ENCODE measurements around the gene MCF2L2. TPM values are rescaled to one million over a fixed set of nuclear protein-coding genes. Genes with fewer than 3 reads are reported as not detected.

MCF2L2 gene
- total and polyA plus RNA-seq, 2 donors (not counting 1 experiment from before 2014, with no cell fraction given): 0.03 to 1.6 TPM

DNA sequence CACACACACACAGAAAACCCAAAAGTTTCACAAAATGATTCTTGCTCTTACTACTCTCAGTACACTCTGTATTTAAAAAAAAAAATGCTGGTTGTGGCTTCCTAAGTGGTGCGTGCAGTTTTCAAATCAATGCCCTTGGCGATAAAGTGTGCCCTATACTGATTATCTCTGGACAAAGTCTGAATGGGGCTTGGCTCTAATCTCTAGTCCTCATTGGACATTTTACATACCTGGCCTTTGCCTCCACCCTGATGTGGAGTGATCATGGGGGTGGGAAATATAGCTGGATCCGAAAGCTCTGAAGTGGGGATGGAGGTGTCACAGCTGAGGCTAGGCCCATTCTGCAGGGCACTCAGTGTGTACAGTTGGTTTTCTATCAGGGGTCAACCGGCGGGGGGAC lies 161.3 kb downstream of the MCF2L2 start:
- Mint-ChIP-seq H3K27ac (no peak overlapping the region), H3K4me3 (no peak overlapping the region), H3K4me1 (no peaks in the 10 kb centered on the region), H3K9me3 (ENCODE audit: insufficient read depth) (no peaks in the 10 kb centered on the region), H3K27me3 (peaks cover 19% of the 10 kb centered on the region)
- Histone ChIP-seq H4K20me1 (ENCODE audit: control insufficient read depth, insufficient read depth, low read length, poor library complexity, severe bottlenecking) (no peaks in the 10 kb centered on the region), H3K9ac (ENCODE audit: low read length) (no peak overlapping the region), H3K27me3 (replicated peaks in 1 of 4; ENCODE audit: control extremely low read depth in 1 of 4, control insufficient read depth in 3 of 4, insufficient read depth in 4 of 4, low read length in 3 of 4) (peaks cover 0 to 3% (median 0%) of the 10 kb centered on the region in 4 experiments), H3K27ac (ENCODE audit: low read length in 2 of 2) (no peak overlapping the region), H3K4me2 (replicated peaks; ENCODE audit: low read depth, low read length, poor library complexity, severe bottlenecking) (no peak overlapping the region), H3K4me3 (ENCODE audit: control extremely low read depth in 1 of 5, extremely low read depth in 1 of 5, insufficient read depth in 1 of 5, low read depth in 2 of 5, low read length in 4 of 5) (no peak overlapping the region), H3K36me3 (replicated peaks in 1 of 2; ENCODE audit: control extremely low read depth in 1 of 2, control insufficient read depth in 1 of 2, extremely low read depth in 1 of 2, insufficient read depth in 2 of 2, low read length in 1 of 2) (no peaks in the 10 kb centered on the region), H2AFZ (ENCODE audit: insufficient read depth, low read depth, low read length, poor library complexity, severe bottlenecking) (no peak overlapping the region), H3K4me1 (ENCODE audit: control insufficient read depth in 2 of 2, insufficient read depth in 2 of 2, low read length in 2 of 2) (no peaks in the 10 kb centered on the region), H3K79me2 (ENCODE audit: control insufficient read depth, insufficient read depth, low read length) (no peaks in the 10 kb centered on the region), H3K9me3 (ENCODE audit: control extremely low read depth in 1 of 3, control insufficient read depth in 2 of 3, insufficient read depth in 1 of 3, low read length in 2 of 3) (no peaks in the 10 kb centered on the region)
- ChIA-PET CTCF (no interaction called here), POLR2A (no interaction called here)
- intact Hi-C loops (cut with micrococcal nuclease): no loop called here
- ATAC-seq (ENCODE audit: low read depth): no peak
- no peak for DNase-seq
- TF ChIP-seq, protein P1, sequence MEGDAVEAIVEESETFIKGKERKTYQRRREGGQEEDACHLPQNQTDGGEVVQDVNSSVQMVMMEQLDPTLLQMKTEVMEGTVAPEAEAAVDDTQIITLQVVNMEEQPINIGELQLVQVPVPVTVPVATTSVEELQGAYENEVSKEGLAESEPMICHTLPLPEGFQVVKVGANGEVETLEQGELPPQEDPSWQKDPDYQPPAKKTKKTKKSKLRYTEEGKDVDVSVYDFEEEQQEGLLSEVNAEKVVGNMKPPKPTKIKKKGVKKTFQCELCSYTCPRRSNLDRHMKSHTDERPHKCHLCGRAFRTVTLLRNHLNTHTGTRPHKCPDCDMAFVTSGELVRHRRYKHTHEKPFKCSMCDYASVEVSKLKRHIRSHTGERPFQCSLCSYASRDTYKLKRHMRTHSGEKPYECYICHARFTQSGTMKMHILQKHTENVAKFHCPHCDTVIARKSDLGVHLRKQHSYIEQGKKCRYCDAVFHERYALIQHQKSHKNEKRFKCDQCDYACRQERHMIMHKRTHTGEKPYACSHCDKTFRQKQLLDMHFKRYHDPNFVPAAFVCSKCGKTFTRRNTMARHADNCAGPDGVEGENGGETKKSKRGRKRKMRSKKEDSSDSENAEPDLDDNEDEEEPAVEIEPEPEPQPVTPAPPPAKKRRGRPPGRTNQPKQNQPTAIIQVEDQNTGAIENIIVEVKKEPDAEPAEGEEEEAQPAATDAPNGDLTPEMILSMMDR (IDR thresholded peaks at IDR 0.05): no peak
- TF ChIP-seq EZH2 (IDR thresholded peaks at IDR 0.05; ENCODE audit: borderline replicate concordance, insufficient read depth, low read depth, low read length, poor library complexity, severe bottlenecking): no peak
- WGBS (ENCODE audit: insufficient coverage): 100% methylated on average over 4 of the region's 5 CpGs

DNA sequence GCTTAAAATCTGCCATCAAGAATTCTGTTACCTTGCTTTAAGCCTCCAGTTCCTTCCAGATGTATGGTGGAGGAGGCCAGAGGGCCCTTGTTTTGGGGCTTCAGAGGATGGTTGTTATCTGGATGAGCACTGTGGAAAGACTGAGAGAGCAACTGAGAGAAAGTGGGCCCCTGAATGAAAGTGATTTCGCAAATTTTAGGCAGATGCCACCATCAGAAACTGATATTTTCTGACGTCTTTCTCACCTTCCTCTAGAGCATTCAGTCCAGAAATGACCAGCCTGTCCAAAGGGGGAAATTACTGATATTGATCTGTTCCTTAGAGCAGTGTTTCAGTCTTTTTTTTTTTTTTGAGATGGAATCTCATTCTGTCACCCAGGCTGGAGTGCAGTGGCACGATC lies 162.0 kb downstream of the MCF2L2 start:
- Histone ChIP-seq H3K9me3 (ENCODE audit: control extremely low read depth in 1 of 3, control insufficient read depth in 2 of 3, insufficient read depth in 1 of 3, low read length in 2 of 3) (no peaks in the 10 kb centered on the region), H3K27ac (ENCODE audit: low read length in 2 of 2) (no peak overlapping the region), H3K27me3 (replicated peaks in 1 of 4; ENCODE audit: control extremely low read depth in 1 of 4, control insufficient read depth in 3 of 4, insufficient read depth in 4 of 4, low read length in 3 of 4) (peaks cover 0 to 3% (median 0%) of the 10 kb centered on the region in 4 experiments), H3K4me2 (replicated peaks; ENCODE audit: low read depth, low read length, poor library complexity, severe bottlenecking) (no peak overlapping the region), H3K4me1 (ENCODE audit: control insufficient read depth in 2 of 2, insufficient read depth in 2 of 2, low read length in 2 of 2) (no peaks in the 10 kb centered on the region), H3K36me3 (replicated peaks in 1 of 2; ENCODE audit: control extremely low read depth in 1 of 2, control insufficient read depth in 1 of 2, extremely low read depth in 1 of 2, insufficient read depth in 2 of 2, low read length in 1 of 2) (no peaks in the 10 kb centered on the region), H3K9ac (ENCODE audit: low read length) (no peak overlapping the region), H3K4me3 (ENCODE audit: control extremely low read depth in 1 of 5, extremely low read depth in 1 of 5, insufficient read depth in 1 of 5, low read depth in 2 of 5, low read length in 4 of 5) (no peak overlapping the region), H2AFZ (ENCODE audit: insufficient read depth, low read depth, low read length, poor library complexity, severe bottlenecking) (no peak overlapping the region), H3K79me2 (ENCODE audit: control insufficient read depth, insufficient read depth, low read length) (no peaks in the 10 kb centered on the region), H4K20me1 (ENCODE audit: control insufficient read depth, insufficient read depth, low read length, poor library complexity, severe bottlenecking) (no peaks in the 10 kb centered on the region)
- ATAC-seq (ENCODE audit: low read depth) (no peak), DNase-seq (no peak)
- intact Hi-C loops (cut with micrococcal nuclease): no loop called here
- no peak for TF ChIP-seq EZH2 (IDR thresholded peaks at IDR 0.05; ENCODE audit: borderline replicate concordance, insufficient read depth, low read depth, low read length, poor library complexity, severe bottlenecking)
- TF ChIP-seq, protein P1 (IDR thresholded peaks at IDR 0.05): no peak
- CTCF ChIA-PET: no interaction called here
- Mint-ChIP-seq H3K4me3 (no peak overlapping the region), H3K9me3 (ENCODE audit: insufficient read depth) (no peaks in the 10 kb centered on the region), H3K27ac (no peak overlapping the region), H3K27me3 (peaks cover 19% of the 10 kb centered on the region), H3K4me1 (no peaks in the 10 kb centered on the region)
- POLR2A ChIA-PET: no interaction called here
- WGBS (ENCODE audit: insufficient coverage): 100% methylated on average over 1 of the region's 3 CpGs

Data from B cell (primary cell).